GM18526 (cell line): Measurements from ENCODE around the gene BCL7C.

Experiments used
- POLR2A ChIP-seq: IDR thresholded peaks from 3 replicates; pipeline ENCODE4 v1.6.1; 2011; ENCODE audit not compliant: insufficient read length; ENCODE audit errors: extremely low read depth

The BCL7C gene

GRCh38 chr16:30846649-30847402 lies 47.1 kb downstream of the BCL7C start:
- no peak for TF ChIP-seq POLR2A

- TF ChIP-seq POLR2A: no peak
Measured at GRCh38 chr16:30844671-30845449, 49.0 kb downstream of the BCL7C start.

DNA sequence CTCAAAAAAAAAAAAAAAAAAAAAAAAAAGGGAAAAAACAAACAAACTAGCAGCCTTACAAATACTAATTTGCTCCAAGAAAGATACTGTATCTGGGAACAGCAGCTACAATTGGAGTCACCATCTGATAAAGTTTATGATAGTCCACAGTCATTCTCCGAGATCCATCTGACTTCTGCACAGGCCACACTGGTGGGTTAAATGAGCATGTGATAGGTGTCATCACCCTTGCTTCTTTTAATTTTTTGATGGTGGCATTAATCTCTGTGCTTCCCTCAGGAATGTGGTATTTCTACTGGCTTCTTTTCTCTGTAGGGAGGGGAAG lies 49.6 kb downstream of the BCL7C start:
- no peak for TF ChIP-seq POLR2A

GRCh38 chr16:30843501-30843900 lies 50.4 kb downstream of the BCL7C start:
- TF ChIP-seq POLR2A: no peak

DNA sequence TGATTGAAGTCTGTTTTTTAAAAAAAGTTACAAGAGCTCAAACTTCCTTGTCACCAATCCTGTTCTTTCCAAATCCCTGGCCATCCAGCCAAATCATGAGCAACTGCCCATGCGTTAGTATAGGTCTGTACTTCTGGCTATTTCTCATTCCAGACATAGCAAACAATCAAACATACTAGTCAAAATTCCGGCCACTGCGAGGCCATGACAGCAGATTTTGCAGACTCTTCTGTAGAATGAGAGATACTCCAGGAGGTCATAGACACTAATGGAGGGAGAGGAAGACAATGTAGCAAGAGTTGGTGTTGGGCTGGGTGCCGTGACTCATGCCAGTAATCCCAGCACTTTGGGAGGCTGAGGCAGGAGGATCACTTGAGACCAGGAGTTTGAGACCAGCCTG lies 50.9 kb downstream of the BCL7C start:
- TF ChIP-seq POLR2A: no peak

- TF ChIP-seq POLR2A: no peak
Measured at GRCh38 chr16:30841332-30841731, 52.5 kb downstream of the BCL7C start.

DNA sequence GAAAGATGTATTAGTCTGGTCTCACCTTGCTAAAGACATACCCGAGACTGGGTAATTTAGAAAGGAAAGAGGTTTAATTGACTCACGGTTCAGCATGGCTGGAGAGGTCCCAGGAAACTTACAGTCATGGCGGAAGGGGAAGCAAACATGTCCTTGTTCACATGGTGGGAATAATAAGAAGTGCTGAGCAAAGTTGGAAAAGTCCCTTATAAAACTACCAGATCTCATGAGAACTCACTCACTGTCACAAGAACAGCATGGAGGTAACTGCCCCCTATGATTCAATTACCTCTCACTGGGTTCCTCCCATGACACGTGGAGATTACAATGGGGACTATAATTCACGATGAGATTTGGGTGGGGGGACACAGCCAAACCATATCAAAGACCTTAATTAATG lies 53.3 kb downstream of the BCL7C start:
- TF ChIP-seq POLR2A: no peak

- no peak for TF ChIP-seq POLR2A
Measured at GRCh38 chr16:30839523-30840227, 54.2 kb downstream of the BCL7C start.

GRCh38 chr16:30838876-30839471 lies 54.9 kb downstream of the BCL7C start:
- no peak for TF ChIP-seq POLR2A

GRCh38 chr16:30837904-30838303 lies 56.0 kb downstream of the BCL7C start:
- no peak for TF ChIP-seq POLR2A
